Upper lobe of left lung (tissue), 6 donors: ENCODE data around the gene SNRPD2. TPM values are rescaled to one million over a fixed set of nuclear protein-coding genes. Genes with fewer than 3 reads are reported as not detected.

ENCODE experiments used
- ATAC-seq, 2 donors: fragments of 200-7000 bp; cut with Tn5 transposase; one replicate each; pipeline ENCODE4 v1.9.1; 2022; ENCODE audit warnings: mild to moderate bottlenecking in 2 of 2, moderate library complexity in 2 of 2; ENCODE audit not compliant: low FRiP score in 2 of 2
- DNase-seq, 2 donors: peaks; one replicate each; pipeline ENCODE4 v3.0.0-alpha.2; 2019 to 2020
- H3K27ac ChIP-seq, 4 donors: fragments of 200-600 bp; sonication (generic); one replicate each; pipeline ENCODE4 v1.5.1; 2016 to 2019
- H3K27me3 ChIP-seq, 4 donors: fragments of 200-600 bp; sonication (generic); one replicate each; pipeline ENCODE4 v1.5.1; 2017 to 2019
- H3K36me3 ChIP-seq, 4 donors: fragments of 200-600 bp; sonication (generic); one replicate each; pipeline ENCODE4 v1.5.1; 2016 to 2019
- H3K4me1 ChIP-seq, 4 donors: fragments of 200-600 bp; sonication (generic); one replicate each; pipeline ENCODE4 v1.5.1; 2018 to 2019
- H3K4me3 ChIP-seq, 4 donors: fragments of 200-600 bp; sonication (generic); one replicate each; pipeline ENCODE4 v1.5.1; 2017 to 2019; ENCODE audit warnings: mild to moderate bottlenecking in 2 of 4, moderate library complexity in 1 of 4
- H3K9me3 ChIP-seq, 4 donors: fragments of 200-600 bp; sonication (generic); one replicate each; pipeline ENCODE4 v1.5.1; 2018 to 2019
- EP300 ChIP-seq, 4 donors: sonication (generic); formaldehyde crosslinking; IDR thresholded peaks; one replicate each; pipeline ENCODE4 v1.5.1; 2017; ENCODE audit warnings: antibody characterized with exemption in 4 of 4, control low read depth in 2 of 4
- POLR2A ChIP-seq, 4 donors: fragments of 450-650 bp; IDR thresholded peaks; one replicate each; pipeline ENCODE4 v1.5.1; 2016 to 2017; ENCODE audit warnings: antibody characterized with exemption in 4 of 4, mild to moderate bottlenecking in 2 of 4
- POLR2AphosphoS5 ChIP-seq, 2 donors: sonication (generic); formaldehyde crosslinking; IDR thresholded peaks; one replicate each; pipeline ENCODE4 v1.5.1; 2017; ENCODE audit warnings: antibody characterized with exemption in 2 of 2
- WGBS, 2 donors: methylation state at CpG; one replicate each; pipeline ENCODE4 v1.1.5; 2017 to 2018; 5-methylcytosine and 5-hydroxymethylcytosine counted together
- small RNA-seq, 4 donors: library from RNA; depleted of rRNA; stranded (forward); fragments of <200 nt; gene quantifications; one replicate each; pipeline ENCODE3, GENCODE V24; 2016
- total RNA-seq, 6 donors: library from RNA; depleted of rRNA in 4 of 6; stranded (reverse); fragments of >200 nt in 4 of 6; gene quantifications; one replicate each; pipeline versions ENCODE4 v1.1.0 to v1.2.1, GENCODE V29; 2016 to 2021
- TF ChIP-seq, protein P1 (sequence below), 6 experiments: fragments of 450-650 bp in 4 of 6; fragments of 200-600 bp in 2 of 6; sonication (generic) in 2 of 6; IDR thresholded peaks; one replicate each; pipeline ENCODE4 v1.5.1; 2016 to 2019; ENCODE audit warnings: antibody characterized with exemption in 6 of 6
- donor health status: DM: no; HTN: no; CAD: no; lungs with moderate emphysema.
- donor health status: DM: no; HTN: yes; CAD: no; lungs with severe emphysema.

The SNRPD2 gene
- total RNA-seq, 6 donors from 2014 or later: 58.7 to 261 (median 161) TPM

DNA sequence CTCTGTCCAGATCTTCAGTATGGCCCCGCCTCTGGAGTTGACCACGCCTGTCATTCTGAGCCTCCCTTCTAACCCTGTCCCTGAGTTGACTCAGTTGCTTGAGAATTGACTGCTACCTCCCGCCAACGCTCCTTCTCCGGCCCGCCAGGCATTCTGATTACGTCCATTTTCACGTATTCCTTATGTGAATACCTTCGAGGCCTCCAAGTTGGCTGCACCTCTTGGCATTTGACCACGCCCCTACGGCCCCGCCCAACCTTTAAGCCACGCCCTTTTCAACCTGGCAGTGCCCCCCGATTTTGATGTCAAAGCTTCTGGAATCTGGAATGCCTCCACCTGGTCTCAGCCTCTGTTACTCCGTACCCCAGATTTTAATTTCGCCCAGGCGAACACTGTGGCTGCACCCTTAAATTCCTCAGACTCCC lies 50.9 kb downstream of the SNRPD2 start:
- H3K9me3 ChIP-seq: no peaks in the 10 kb centered on the region
- no peak for TF ChIP-seq EP300 (IDR thresholded peaks at IDR 0.05)
- no peak for TF ChIP-seq POLR2A (IDR thresholded peaks at IDR 0.05)
- TF ChIP-seq POLR2AphosphoS5 (IDR thresholded peaks at IDR 0.05): no peak
- ATAC-seq (no peak), DNase-seq (peak in 1 of 2 donors; percentile 33)
- no peaks in the 10 kb centered on the region for H3K36me3 ChIP-seq
- peak overlapping the region in 3 of 4 donors; percentile 84 to 88 (median 85) for H3K27ac ChIP-seq
- peaks cover 43 to 65% (median 46%) of the 10 kb centered on the region in 4 donors for H3K4me1 ChIP-seq
- peaks cover 0 to 10% (median 3%) of the 10 kb centered on the region in 4 donors for H3K27me3 ChIP-seq
- peak overlapping the region in 3 of 4 donors; percentile 39 to 53 (median 45) for H3K4me3 ChIP-seq
- WGBS, 2 donors: 46 to 61% methylated on average over 17 of the region's 17 CpGs

DNA sequence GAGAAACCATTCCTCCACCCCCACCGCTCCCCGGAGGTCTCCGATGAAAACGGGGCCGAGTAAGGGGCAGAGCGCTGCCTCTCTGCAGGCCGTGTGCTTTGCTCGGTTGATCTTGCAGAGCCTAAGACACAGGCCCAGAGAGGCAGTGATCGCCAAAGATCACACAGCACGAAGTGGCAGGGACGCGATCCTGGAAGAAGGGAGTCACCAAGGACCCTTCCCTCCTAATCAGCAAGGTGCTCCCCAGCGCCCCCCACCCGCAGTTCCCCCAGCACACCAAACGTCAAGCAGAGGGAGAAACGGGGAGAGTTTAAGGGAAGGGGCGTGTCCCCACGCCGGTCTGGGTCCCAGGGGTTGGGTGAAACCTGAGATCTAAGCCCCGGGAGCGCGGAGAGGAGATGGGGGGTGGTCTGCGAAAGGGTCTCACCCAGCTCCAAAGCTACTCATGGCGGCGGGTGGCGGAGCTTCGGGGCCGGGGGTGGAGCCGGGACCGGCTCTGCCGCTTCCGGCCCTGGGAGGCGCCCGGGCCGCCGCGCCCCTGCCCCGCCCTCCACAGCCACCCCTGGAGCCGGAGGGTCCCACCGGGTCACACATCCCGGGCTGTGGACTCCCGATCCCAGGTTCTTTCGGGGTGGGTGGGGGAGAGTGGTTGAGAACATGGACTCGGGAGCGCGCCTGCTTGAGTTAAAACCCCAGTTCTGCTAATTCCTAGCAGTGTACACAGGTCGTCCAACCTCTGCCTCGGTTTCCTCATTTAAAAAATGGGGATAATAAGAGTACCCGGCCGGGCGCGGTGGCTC lies 52.6 kb downstream of the SNRPD2 start, which contains the start of gene EML2:
EML2 (minus strand) TSS at position 468 of the 800 bp plus-strand sequence; CDS start at position 447, 21 bp downstream.
- Histone ChIP-seq H3K27me3 (no peaks in the 10 kb centered on the region), H3K27ac (peak within 1 kb of the TSS; percentile 25 to 82 (median 65)), H3K4me3 (peak within 1 kb of the TSS; percentile 67 to 78 (median 72)), H3K4me1 (peaks cover 40 to 54% (median 43%) of the 10 kb centered on the region in 4 donors), H3K9me3 (no peaks in the 10 kb centered on the region), H3K36me3 (no peaks in the 10 kb centered on the region)
- peak in 1 of 4 donors; percentile 36 for TF ChIP-seq POLR2A (IDR thresholded peaks at IDR 0.05)
- TF ChIP-seq, protein P1, sequence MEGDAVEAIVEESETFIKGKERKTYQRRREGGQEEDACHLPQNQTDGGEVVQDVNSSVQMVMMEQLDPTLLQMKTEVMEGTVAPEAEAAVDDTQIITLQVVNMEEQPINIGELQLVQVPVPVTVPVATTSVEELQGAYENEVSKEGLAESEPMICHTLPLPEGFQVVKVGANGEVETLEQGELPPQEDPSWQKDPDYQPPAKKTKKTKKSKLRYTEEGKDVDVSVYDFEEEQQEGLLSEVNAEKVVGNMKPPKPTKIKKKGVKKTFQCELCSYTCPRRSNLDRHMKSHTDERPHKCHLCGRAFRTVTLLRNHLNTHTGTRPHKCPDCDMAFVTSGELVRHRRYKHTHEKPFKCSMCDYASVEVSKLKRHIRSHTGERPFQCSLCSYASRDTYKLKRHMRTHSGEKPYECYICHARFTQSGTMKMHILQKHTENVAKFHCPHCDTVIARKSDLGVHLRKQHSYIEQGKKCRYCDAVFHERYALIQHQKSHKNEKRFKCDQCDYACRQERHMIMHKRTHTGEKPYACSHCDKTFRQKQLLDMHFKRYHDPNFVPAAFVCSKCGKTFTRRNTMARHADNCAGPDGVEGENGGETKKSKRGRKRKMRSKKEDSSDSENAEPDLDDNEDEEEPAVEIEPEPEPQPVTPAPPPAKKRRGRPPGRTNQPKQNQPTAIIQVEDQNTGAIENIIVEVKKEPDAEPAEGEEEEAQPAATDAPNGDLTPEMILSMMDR (IDR thresholded peaks at IDR 0.05): peak in 1 of 6 experiments; percentile 20
- TF ChIP-seq EP300 (IDR thresholded peaks at IDR 0.05): no peak
- TF ChIP-seq POLR2AphosphoS5 (IDR thresholded peaks at IDR 0.05): peak in 1 of 2 donors; percentile 33
- ATAC-seq (peak in 1 of 2 donors; percentile 63), DNase-seq (peak; percentile 72 to 91)
- 8 to 12% methylated on average over 18 to 30 of the region's 52 CpGs for WGBS, 2 donors

DNA sequence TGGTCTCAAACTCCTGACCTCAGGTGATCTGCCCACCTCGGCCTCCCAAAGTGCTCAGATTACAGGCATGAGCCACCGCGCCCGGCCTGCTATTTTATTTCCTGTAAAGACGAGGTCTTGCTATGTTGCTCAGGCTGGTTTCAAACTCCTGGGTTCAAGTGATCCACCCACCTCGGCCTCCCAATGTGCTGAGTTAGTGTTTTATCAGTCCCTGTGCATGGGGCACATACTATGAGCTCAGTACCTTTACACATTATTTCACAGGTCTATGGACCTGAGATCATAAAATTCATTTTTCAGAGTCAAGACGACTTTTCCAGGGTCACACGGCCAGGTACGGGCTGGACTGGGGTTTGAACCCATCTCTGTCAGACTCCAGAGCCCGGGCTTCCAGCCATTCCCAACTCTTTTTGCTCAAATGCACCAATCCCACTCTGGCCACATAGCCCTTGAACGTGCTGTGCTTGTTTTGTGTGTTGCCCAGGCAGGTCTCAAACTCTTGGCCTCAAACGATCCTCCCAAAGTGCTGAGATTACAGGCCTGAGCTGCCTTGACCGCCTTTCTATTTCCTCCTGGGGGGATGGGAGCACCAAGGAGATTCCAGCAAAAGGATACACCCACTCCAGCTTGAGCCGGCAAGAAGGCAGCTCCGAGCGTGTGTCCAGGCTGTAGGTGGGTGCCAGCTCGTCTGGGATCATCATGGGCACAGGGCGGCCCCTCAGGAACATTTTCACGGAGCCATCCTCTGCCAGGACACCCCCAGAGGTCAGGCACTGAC lies 53.7 kb downstream of the SNRPD2 start:
- Histone ChIP-seq H3K36me3 (no peaks in the 10 kb centered on the region), H3K27ac (peak overlapping the region in 2 of 4 donors; percentile 81 to 82), H3K9me3 (no peaks in the 10 kb centered on the region), H3K4me1 (peaks cover 34 to 48% (median 41%) of the 10 kb centered on the region in 4 donors), H3K4me3 (peak overlapping the region in 3 of 4 donors; percentile 67 to 78 (median 69)), H3K27me3 (no peaks in the 10 kb centered on the region)
- 69 to 79% methylated on average over 16 to 19 of the region's 19 CpGs for WGBS, 2 donors
- peak in 1 of 2 donors; percentile 40 for DNase-seq
- no peak for ATAC-seq
- TF ChIP-seq POLR2AphosphoS5 (IDR thresholded peaks at IDR 0.05) (no peak), POLR2A (IDR thresholded peaks at IDR 0.05) (no peak), EP300 (IDR thresholded peaks at IDR 0.05) (no peak)
- TF ChIP-seq, protein P1 (IDR thresholded peaks at IDR 0.05): no peak

Small RNA genes lying within 50 kb of the gene (small RNA-seq; reads per million reads assigned to genes)
- gene MIR642A (0 to 0.85 (median 0.27) reads per million in 4 donors), gene RN7SL836P (0.12 to 0.44 (median 0.17) reads per million in 4 donors)

Other genes with a start within 250 kb of the SNRPD2 start
- gene FOSB, start 224.0 kb downstream of the SNRPD2 start, total RNA-seq: 100 to 1,000 TPM in 2 of 6 donors, 10 to 100 TPM in 2, 1 to 10 TPM in 1, not detected in 1; 8.8 to 152 (median 94.9) TPM
- gene RTN2, start 194.9 kb downstream of the SNRPD2 start, total RNA-seq: 10 to 100 TPM in 3 of 6 donors, 1 to 10 TPM in 3; 5.2 to 17.8 (median 11.1) TPM
- gene PPM1N, start 193.5 kb downstream of the SNRPD2 start, total RNA-seq: 1 to 10 TPM in 3 of 6 donors, under 1 TPM in 2, not detected in 1; 0.89 to 6.3 (median 1.1) TPM
- 100 to 1,000 TPM in 4 of 6 donors, 10 to 100 TPM in 2; 68.1 to 266 (median 143) TPM for gene VASP, start 184.5 kb downstream of the SNRPD2 start, total RNA-seq
- 10 to 100 TPM in 5 of 6 donors, 1 to 10 TPM in 1; 9.9 to 14.3 (median 12.7) TPM for gene OPA3, start 107.2 kb downstream of the SNRPD2 start, total RNA-seq
- 10 to 100 TPM in 2 of 6 donors, 1 to 10 TPM in 4; 1.0 to 22.1 (median 6.8) TPM for gene GPR4, start 89.7 kb downstream of the SNRPD2 start, total RNA-seq
- gene EML2, start 52.6 kb downstream of the SNRPD2 start, total RNA-seq: 10 to 100 TPM; 34.1 to 70.2 (median 48.2) TPM
- gene GIPR, start 23.7 kb downstream of the SNRPD2 start, total RNA-seq: 10 to 100 TPM in 1 of 6 donors, 1 to 10 TPM in 5; 2.9 to 17.8 (median 6.0) TPM
- gene QPCTL, start 713 bp upstream of the SNRPD2 start, total RNA-seq: 10 to 100 TPM in 3 of 6 donors, 1 to 10 TPM in 3; 7.1 to 18.3 (median 10.1) TPM
- 10 to 100 TPM; 12.0 to 21.1 (median 20.6) TPM for gene FBXO46, start 38.9 kb upstream of the SNRPD2 start, total RNA-seq
- not detected for gene MEIOSIN, start 41.5 kb upstream of the SNRPD2 start, total RNA-seq
- gene SIX5, start 77.3 kb upstream of the SNRPD2 start, total RNA-seq: 10 to 100 TPM in 4 of 6 donors, 1 to 10 TPM in 2; 6.2 to 36.7 (median 17.8) TPM
- gene DMPK, start 90.5 kb upstream of the SNRPD2 start, total RNA-seq: 100 to 1,000 TPM in 1 of 6 donors, 10 to 100 TPM in 5; 24.2 to 192 (median 43.8) TPM
- 100 to 1,000 TPM in 1 of 6 donors, 10 to 100 TPM in 5; 29.4 to 109 (median 57.4) TPM for gene DMWD, start 100.9 kb upstream of the SNRPD2 start, total RNA-seq
- gene RSPH6A, start 123.4 kb upstream of the SNRPD2 start, total RNA-seq: 1 to 10 TPM in 1 of 6 donors, under 1 TPM in 3, not detected in 2; 0.15 to 5.2 (median 0.32) TPM
- gene SYMPK, start 171.2 kb upstream of the SNRPD2 start, total RNA-seq: 100 to 1,000 TPM in 2 of 6 donors, 10 to 100 TPM in 4; 35.0 to 345 (median 76.0) TPM
- 1 to 10 TPM in 1 of 6 donors, under 1 TPM in 2, not detected in 3; 0.46 to 1.2 (median 0.46) TPM for gene FOXA3, start 172.4 kb upstream of the SNRPD2 start, total RNA-seq
- gene IRF2BP1, start 194.2 kb upstream of the SNRPD2 start, total RNA-seq: 10 to 100 TPM; 23.2 to 36.5 (median 30.5) TPM
- gene MYPOP, start 210.7 kb upstream of the SNRPD2 start, total RNA-seq: 10 to 100 TPM in 2 of 6 donors, 1 to 10 TPM in 4; 2.3 to 13.6 (median 9.2) TPM
- not detected for gene NANOS2, start 222.8 kb upstream of the SNRPD2 start, total RNA-seq